ENCODE measurements around the gene OLIG2.

Gene OLIG2

DNA sequence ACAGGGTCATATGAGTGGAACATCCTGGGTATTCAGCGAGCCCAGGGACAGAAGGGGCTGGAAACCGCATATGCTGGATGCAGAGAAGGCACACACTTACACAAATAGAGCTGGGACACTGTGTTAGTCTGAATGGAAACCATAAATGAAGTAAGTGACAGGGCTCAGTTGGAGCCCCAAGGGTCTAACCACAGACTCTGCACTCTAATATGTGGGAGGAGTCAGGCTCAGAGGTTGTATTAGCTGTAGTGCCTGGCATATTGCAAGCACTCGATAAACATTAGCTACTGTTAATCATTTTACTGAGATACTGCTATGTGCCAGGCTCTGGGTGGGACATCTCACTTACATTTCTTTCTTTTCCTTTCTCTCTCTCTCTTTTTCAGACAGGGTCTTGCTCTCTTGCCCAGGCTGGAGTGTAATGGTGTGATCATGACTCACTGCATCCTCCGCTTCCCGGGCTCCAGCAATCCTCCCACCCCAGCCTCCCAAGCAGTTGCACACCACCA lies 37.7 kb downstream of the OLIG2 start:
- in situ Hi-C loops (cut with HindIII; ENCODE audit: low sequenced_read_pairs), result no loop called here

DNA sequence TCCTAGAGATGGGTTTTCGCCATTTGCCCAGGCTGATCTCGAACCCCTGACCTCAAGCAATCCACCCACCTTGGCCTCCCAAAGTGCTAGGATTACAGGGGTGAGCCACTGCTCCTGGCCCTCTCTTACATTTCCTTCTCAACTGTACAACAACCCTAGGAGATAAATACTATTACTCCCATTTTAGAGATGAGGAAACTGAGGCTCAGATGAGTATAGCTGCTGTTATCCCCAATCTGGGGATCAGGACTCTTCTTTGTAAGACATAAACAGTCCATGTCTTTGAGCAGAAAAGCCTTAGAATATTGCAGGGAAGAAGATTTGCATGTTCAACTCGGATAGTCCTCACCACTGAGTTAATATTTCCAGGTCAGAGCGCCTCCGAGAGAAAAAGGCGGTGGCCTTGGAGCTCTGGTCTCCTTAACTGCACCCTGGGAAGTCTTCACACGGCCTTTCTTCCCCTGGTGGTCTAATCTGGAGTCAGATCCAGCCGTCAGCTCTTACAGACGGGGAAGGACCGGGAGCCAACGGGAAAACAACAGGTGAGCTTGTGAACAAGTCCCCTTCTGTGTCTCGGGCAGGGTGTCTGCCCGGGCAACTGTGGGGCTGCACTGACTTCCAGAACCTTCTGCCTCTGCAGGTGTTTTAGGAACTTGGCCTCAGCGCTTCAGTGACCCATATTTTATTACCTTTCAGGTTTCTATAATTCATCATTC lies 38.3 kb downstream of the OLIG2 start:
- in situ Hi-C loops (cut with HindIII; ENCODE audit: low sequenced_read_pairs), result no loop called here

DNA sequence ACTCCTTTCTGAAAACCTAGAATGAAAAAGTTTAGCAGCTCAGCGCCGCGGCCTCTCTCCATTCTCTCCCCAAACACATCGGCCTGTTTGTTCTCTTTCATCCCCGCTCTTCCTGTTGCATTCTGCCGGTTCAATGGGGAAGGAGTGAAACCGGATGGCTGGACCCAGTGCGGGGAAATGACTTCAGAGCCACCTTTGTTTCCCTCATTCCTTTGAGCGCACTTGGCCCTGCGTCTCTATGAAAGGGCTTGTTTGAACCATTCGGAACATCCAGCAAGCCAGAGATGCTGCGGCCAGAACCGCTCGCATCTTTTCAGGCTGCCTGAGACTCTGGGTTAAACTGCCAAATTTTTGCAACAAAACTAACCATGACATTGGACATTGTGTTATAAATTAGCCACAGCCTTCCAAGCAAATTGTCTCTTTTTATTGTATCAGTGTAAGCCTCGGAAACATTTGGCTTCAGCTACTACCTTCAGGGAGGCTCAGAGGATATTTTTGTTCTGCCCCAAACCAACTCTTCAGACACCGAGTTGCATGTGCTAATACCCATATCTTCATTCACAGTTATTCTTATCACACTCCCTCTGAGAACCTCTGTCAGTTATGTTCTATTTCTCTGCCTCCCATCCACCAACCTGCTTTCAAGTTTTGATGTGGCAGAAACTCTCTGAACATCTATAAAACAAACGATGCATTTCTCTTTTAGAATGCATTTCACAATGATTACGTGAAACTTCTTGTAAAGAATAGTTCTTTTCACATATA lies 39.1 kb downstream of the OLIG2 start:
- in situ Hi-C loops (cut with HindIII; ENCODE audit: low sequenced_read_pairs), result no loop called here

DNA sequence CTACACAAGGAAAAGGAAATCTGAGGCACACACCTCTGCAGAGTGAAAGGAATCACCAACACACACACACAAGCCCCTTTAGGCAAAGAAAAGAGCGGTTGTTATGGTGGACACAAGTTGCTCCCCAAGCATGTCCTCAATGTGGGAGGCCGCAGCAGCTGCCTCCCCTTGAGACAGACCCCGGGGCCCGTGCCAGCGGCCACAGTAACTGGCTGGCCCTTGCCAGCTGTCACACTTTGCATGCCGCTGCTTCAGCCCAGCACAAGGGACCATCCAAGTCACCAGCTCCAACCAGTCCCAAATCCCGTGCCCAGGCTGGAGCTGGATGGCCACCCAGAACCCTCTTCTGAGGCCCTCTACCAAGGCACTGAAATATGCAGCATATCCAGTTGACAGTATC lies 41.3 kb downstream of the OLIG2 start:
- in situ Hi-C loops (cut with HindIII; ENCODE audit: low sequenced_read_pairs), result no loop called here

DNA sequence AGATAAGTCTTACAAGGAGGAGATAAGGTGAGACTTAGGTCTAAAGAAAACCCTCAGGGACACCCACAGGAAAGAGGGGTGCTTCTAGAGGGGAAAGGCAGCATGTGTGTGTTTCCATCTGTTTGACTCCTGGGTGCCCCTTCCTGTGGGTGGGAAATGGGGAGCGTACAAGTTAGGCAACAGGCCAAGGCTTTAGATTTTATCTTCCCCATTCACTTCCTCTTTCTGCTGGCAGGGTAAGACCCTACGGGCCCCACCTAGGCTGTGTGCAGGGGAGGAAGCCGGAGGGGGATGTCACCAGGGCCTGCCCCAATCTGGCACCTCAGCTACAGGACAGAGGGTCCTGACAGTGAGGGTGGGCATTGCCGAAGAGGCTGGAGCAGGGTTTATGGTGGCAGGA lies 41.7 kb downstream of the OLIG2 start:
- in situ Hi-C loops (cut with HindIII; ENCODE audit: low sequenced_read_pairs), result no loop called here

DNA sequence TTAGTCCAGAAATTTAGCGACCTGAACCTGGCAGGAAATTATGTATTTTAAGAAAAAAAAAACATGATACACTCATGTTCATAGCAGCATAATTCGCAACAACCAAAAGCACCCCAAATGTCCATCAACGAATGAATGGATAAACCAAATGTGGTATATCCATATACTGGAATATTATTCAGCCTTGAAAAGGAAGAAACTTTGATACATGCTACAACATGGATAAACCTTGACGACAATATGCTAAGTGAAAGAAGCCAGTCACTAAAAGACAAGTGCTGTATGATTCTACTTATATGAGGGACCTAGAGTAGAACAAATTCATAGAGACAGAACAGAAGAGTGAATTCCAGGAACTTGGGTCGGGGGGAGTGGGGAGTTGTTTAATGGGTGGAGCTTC lies 43.5 kb downstream of the OLIG2 start:
- in situ Hi-C loops (cut with HindIII; ENCODE audit: low sequenced_read_pairs), result no loop called here

DNA sequence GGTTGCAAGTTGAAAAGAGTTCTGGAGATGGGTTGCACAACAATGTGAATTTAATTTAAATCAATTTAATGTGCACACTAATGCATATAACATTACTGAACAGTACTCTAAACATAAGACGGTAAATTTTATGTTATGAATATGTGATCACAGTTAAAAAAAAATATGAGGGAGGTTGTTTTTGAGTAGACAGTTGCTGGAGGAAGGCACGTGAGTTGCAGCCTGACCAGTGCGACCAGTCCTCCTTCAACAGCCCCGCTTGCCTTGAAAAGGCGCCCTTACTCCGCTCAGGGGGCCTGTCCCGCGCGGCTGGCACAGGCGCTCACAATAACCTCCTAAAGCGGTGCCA lies 43.9 kb downstream of the OLIG2 start:
- in situ Hi-C loops (cut with HindIII; ENCODE audit: low sequenced_read_pairs), result no loop called here

DNA sequence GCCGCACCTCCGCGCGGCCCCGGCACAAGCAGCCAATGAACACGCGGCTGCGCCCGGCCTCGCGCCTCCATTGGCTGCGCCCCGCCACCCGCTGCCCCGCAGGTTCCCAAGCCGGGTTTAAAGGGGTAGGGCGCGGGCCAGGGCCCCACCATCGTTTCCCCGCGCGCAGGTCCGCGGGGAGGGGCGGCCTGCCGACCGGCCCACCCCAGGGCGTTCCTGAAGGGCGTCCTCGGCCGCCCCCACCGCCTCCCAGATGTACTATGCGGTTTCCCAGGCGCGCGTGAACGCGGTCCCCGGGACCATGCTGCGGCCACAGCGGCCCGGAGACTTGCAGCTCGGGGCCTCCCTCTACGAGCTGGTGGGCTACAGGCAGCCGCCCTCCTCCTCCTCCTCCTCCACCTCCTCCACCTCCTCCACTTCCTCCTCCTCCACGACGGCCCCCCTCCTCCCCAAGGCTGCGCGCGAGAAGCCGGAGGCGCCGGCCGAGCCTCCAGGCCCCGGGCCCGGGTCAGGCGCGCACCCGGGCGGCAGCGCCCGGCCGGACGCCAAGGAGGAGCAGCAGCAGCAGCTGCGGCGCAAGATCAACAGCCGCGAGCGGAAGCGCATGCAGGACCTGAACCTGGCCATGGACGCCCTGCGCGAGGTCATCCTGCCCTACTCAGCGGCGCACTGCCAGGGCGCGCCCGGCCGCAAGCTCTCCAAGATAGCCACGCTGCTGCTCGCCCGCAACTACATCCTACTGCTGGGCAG lies 44.4 kb downstream of the OLIG2 start, which contains the start of gene OLIG1:
Gene OLIG1 (plus strand): TSS at position 148 of the 750 bp plus-strand sequence. CDS start 106 bp downstream, at position 254.
- in situ Hi-C loops (cut with HindIII; ENCODE audit: low sequenced_read_pairs), result no loop called here

DNA sequence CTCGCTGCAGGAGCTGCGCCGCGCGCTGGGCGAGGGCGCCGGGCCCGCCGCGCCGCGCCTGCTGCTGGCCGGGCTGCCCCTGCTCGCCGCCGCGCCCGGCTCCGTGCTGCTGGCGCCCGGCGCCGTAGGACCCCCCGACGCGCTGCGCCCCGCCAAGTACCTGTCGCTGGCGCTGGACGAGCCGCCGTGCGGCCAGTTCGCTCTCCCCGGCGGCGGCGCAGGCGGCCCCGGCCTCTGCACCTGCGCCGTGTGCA lies 44.9 kb downstream of the OLIG2 start:
- in situ Hi-C loops (cut with HindIII; ENCODE audit: low sequenced_read_pairs), result no loop called here

DNA sequence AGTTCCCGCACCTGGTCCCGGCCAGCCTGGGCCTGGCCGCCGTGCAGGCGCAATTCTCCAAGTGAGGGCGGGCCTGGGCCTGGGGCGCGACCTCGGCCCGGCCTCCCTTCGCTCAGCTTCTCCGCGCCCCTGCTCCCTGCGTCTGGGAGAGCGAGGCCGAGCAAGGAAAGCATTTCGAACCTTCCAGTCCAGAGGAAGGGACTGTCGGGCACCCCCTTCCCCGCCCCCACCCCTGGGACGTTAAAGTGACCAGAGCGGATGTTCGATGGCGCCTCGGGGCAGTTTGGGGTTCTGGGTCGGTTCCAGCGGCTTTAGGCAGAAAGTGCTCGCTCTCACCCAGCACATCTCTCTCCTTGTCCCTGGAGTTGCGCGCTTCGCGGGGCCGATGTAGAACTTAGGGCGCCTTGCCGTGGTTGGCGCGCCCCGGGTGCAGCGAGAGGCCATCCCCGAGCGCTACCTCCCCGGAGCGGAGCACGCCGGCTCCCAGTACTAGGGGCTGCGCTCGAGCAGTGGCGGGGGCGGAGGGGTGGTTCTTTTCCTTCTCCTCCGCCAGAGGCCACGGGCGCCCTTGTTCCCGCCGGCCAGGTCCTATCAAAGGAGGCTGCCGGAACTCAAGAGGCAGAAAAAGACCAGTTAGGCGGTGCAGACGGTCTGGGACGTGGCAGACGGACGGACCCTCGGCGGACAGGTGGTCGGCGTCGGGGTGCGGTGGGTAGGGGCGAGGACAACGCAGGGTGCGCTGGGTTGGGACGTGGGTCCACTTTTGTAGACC lies 45.4 kb downstream of the OLIG2 start:
- in situ Hi-C loops (cut with HindIII; ENCODE audit: low sequenced_read_pairs), result no loop called here

DNA sequence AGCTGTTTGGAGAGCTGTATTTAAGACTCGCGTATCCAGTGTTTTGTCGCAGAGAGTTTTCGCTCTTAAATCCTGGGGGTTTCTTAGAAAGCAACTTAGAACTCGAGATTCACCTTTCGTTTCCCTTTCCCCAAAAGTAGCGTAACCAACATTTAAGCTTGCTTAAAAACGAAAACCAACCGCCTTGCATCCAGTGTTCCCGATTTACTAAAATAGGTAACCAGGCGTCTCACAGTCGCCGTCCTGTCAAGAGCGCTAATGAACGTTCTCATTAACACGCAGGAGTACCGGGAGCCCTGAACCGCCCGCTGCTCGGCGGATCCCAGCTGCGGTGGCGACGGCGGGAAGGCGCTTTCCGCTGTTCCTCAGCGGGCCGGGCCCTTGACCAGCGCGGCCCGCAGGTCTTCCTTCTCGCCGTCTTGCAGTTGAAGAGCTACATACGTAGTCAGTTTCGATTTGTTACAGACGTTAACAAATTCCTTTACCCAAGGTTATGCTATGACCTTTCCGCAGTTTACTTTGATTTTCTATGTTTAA lies 46.1 kb downstream of the OLIG2 start:
- in situ Hi-C loops (cut with HindIII; ENCODE audit: low sequenced_read_pairs), result no loop called here

DNA sequence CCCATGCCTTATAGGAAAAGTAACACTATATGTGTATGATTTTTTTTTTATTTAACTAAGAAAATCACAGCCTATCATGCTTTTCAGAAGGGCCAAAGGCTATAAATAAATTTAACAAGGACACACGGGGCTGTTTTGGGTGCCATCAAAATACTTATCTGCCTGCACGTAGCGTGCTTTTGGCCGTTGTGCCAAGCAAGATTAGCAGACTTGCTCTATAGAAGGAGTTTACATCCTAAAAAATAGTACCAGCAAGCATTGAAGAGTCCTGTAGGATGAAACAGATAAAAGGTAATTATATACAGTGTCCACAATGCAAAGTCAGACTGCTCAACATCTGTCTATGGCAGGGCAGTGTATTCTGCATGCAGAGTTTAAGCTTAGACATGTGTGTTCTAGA lies 47.9 kb downstream of the OLIG2 start:
- in situ Hi-C loops (cut with HindIII; ENCODE audit: low sequenced_read_pairs), result no loop called here

DNA sequence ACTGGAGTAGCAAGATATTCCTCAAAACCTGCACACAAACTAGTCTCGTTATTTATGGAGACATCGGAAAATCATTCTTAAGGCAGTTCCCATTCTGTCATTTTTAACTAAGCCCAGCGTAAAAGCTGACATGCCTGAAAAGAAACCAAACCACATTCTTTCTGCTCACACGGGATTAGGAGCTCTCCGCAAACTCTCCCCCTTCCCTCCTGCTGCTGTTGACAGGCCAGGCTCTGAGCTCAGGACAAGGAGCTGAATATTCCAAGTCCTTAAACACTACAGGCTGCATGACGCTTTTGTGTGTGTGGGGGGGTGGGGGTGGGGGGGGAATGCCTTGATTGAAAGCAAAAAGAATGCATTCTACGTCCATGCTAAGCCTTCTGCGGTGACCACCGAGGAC lies 49.4 kb downstream of the OLIG2 start:
- in situ Hi-C loops (cut with HindIII; ENCODE audit: low sequenced_read_pairs), result loop anchor here (5.0 kb wide), 1 partner anchor 33 kb away; no protein-coding TSS in a partner anchor

DNA sequence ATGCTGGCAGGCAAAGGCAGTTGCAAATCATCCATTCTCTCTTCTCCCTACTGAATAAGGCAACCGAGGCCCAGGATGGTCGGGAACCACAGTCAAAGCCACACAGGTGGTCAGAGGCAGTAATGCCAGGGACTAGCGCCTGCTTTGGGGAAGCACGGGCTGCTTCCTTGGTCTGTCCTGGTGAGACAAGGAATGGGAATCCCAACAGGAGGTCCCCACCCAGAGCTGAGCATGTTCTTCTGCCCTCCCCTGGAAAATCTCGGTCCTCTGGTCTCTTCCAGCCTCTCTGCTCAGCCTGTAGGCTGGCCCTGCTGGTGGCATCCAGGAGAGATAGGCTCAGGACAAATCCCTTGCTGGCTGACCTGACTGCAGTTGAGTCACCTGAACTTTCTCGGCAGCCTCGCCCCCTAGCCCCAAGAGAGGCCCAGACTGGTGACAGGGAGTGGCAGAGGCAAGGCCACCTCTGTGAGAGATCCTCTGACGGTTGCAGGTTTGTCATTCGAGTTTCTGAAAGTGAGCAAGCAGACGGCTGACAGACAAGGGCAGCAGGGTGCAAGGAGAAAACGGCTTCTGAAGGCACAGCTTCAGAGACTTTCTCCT lies 50.0 kb downstream of the OLIG2 start:
- in situ Hi-C loops (cut with HindIII; ENCODE audit: low sequenced_read_pairs), result loop anchor here (5.0 kb wide), 1 partner anchor 33 kb away; no protein-coding TSS in a partner anchor

DNA sequence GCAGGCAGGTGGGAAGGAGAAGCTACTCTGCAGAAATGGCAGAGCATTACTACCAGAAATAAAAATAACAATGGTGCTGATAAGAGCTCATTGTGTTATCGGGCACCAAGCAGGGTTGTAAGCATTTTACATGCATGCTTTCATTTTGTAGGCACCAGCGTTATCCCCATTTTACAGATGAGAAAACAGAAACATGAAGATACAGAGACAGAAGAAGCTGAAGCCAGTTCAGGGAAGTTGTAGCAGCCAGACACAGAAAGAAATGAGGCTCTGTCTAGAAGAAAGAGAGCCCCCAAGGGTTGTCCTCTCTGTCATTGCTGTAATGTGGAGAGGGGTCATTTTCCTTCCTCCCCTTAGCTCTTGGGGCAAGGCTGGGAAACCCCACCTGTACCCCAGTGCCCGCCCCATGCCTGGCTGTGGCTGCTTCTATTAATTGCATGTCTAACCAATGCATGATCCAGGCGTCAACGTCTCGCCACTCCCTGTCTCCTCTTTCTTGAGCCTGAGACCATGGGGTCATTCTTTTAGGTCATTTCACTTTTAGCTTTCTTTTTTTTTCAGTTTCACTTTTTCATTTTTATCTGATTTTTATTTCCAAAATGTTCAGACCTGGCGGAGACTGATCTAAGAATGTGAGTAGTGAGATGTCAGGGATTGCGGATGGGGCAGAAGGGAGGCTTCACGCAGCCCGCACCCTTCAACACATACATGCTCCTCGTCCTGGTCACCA lies 51.0 kb downstream of the OLIG2 start:
- in situ Hi-C loops (cut with HindIII; ENCODE audit: low sequenced_read_pairs), result loop anchor here (5.0 kb wide), 1 partner anchor 34 kb away; no protein-coding TSS in a partner anchor
